Hepatocyte (in vitro differentiated cells): ENCODE data around the gene NR1H3. TPM values are rescaled to one million over a fixed set of nuclear protein-coding genes. Genes with fewer than 3 reads are reported as not detected.
A peak's percentile ranks its signal among the peaks of the same experiment; 100 is the strongest.

Experiments used
- DNase-seq: peaks from one replicate; pipeline ENCODE4 v3.0.0-alpha.2; 2016; ENCODE audit warnings: low spot score
- H2AFZ ChIP-seq: fragments of 200-600 bp; sonication (generic); 2 replicates; pipeline ENCODE4 v1.6.0; 2016; ENCODE audit warnings: antibody characterized with exemption, mild to moderate bottlenecking
- H3K27ac ChIP-seq: fragments of 200-600 bp; sonication (generic); 2 replicates; pipeline ENCODE4 v1.5.1; 2016; ENCODE audit warnings: mild to moderate bottlenecking
- H3K27me3 ChIP-seq: fragments of 200-600 bp; sonication (generic); 2 replicates; pipeline ENCODE4 v1.6.1; 2016
- H3K36me3 ChIP-seq: fragments of 200-600 bp; sonication (generic); replicated peaks from 2 replicates; pipeline ENCODE4 v1.5.1; 2016; ENCODE audit warnings: low read depth; ENCODE audit not compliant: insufficient read depth
- H3K4me1 ChIP-seq: fragments of 200-600 bp; sonication (generic); 2 replicates; pipeline ENCODE4 v1.5.1; 2016; ENCODE audit warnings: mild to moderate bottlenecking, moderate library complexity; ENCODE audit not compliant: insufficient read depth
- H3K4me2 ChIP-seq: fragments of 200-600 bp; sonication (generic); 2 replicates; pipeline ENCODE4 v1.6.0; 2016
- H3K4me3 ChIP-seq: fragments of 200-600 bp; sonication (generic); 2 replicates; pipeline ENCODE4 v1.5.1; 2016; ENCODE audit warnings: mild to moderate bottlenecking
- H3K79me2 ChIP-seq: fragments of 200-600 bp; sonication (generic); 2 replicates; pipeline ENCODE4 v1.6.0; 2017; ENCODE audit warnings: mild to moderate bottlenecking
- H3K9me2 ChIP-seq: fragments of 200-600 bp; sonication (generic); replicated peaks from 2 replicates; pipeline ENCODE4 v1.6.0; 2017; ENCODE audit warnings: mild to moderate bottlenecking; ENCODE audit not compliant: insufficient read depth
- H3K9me3 ChIP-seq: fragments of 200-600 bp; sonication (generic); 2 replicates; pipeline ENCODE4 v1.5.1; 2016; ENCODE audit warnings: low read depth, mild to moderate bottlenecking
- H4K20me1 ChIP-seq: fragments of 200-600 bp; sonication (generic); 2 replicates; pipeline ENCODE4 v1.6.0; 2016; ENCODE audit warnings: mild to moderate bottlenecking; ENCODE audit not compliant: insufficient read depth, poor library complexity, severe bottlenecking
- EZH2 ChIP-seq: fragments of 200-600 bp; sonication (generic); IDR thresholded peaks from 2 replicates; pipeline ENCODE4 v1.6.1; 2016; ENCODE audit warnings: antibody characterized with exemption, mild to moderate bottlenecking, borderline replicate concordance
- EZH2phosphoT487 ChIP-seq: fragments of 200-600 bp; sonication (generic); IDR thresholded peaks from one replicate; pipeline ENCODE4 v1.6.1; 2018; ENCODE audit warnings: antibody characterized with exemption, mild to moderate bottlenecking, low read depth, moderate library complexity; ENCODE audit not compliant: unreplicated experiment, severe bottlenecking
- WGBS: methylation state at CpG from one replicate; pipeline ENCODE4 v1.1.6; 2016; ENCODE audit warnings: low lambda C conversion rate; ENCODE audit errors: missing lambda C conversion rate; 5-methylcytosine and 5-hydroxymethylcytosine counted together
- polyA plus RNA-seq: library from polyadenylated mRNA; unstranded; fragments of >200 nt; fragmentation: Nextera tagmentation; extraction: Ambion mirVana; gene quantifications from 2 replicates; pipeline ENCODE4 v1.2.1, GENCODE V29; 2016
- total RNA-seq: library from RNA; depleted of rRNA; stranded (reverse); fragments of >200 nt; gene quantifications from 2 replicates; pipeline ENCODE4 v1.2.3, GENCODE V29; 2014
- TF ChIP-seq, protein P1 (sequence below): fragments of 200-600 bp; sonication (generic); IDR thresholded peaks from 2 replicates; pipeline ENCODE4 v1.5.1; 2016; ENCODE audit warnings: antibody characterized with exemption, mild to moderate bottlenecking; ENCODE audit not compliant: poor library complexity

The NR1H3 gene
- total and polyA plus RNA-seq, 2 experiments from 2014 or later = 43.1 to 49.5 TPM

GRCh38 chr11:47271328-47271727 is 13.5 kb downstream of the NR1H3 start:
- TF ChIP-seq EZH2phosphoT487 (no peak), EZH2 (no peak)
- TF ChIP-seq, protein P1, sequence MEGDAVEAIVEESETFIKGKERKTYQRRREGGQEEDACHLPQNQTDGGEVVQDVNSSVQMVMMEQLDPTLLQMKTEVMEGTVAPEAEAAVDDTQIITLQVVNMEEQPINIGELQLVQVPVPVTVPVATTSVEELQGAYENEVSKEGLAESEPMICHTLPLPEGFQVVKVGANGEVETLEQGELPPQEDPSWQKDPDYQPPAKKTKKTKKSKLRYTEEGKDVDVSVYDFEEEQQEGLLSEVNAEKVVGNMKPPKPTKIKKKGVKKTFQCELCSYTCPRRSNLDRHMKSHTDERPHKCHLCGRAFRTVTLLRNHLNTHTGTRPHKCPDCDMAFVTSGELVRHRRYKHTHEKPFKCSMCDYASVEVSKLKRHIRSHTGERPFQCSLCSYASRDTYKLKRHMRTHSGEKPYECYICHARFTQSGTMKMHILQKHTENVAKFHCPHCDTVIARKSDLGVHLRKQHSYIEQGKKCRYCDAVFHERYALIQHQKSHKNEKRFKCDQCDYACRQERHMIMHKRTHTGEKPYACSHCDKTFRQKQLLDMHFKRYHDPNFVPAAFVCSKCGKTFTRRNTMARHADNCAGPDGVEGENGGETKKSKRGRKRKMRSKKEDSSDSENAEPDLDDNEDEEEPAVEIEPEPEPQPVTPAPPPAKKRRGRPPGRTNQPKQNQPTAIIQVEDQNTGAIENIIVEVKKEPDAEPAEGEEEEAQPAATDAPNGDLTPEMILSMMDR = no peak
- no peaks in the 10 kb centered on the region for H3K36me3 ChIP-seq
- peak overlapping the region; percentile 79 for H3K4me2 ChIP-seq
- no peaks in the 10 kb centered on the region for H3K27me3 ChIP-seq
- H3K27ac ChIP-seq = no peak overlapping the region
- peaks cover 44% of the 10 kb centered on the region for H4K20me1 ChIP-seq
- H3K4me1 ChIP-seq = peaks cover 11% of the 10 kb centered on the region
- H3K79me2 ChIP-seq = peaks cover 60% of the 10 kb centered on the region
- H2AFZ ChIP-seq = no peak overlapping the region
- H3K9me2 ChIP-seq = no peaks in the 10 kb centered on the region
- WGBS = 42% methylated on average over 4 of the region's 4 CpGs
- H3K9me3 ChIP-seq = no peaks in the 10 kb centered on the region
- H3K4me3 ChIP-seq = peak overlapping the region; percentile 53
- no peak for DNase-seq

DNA sequence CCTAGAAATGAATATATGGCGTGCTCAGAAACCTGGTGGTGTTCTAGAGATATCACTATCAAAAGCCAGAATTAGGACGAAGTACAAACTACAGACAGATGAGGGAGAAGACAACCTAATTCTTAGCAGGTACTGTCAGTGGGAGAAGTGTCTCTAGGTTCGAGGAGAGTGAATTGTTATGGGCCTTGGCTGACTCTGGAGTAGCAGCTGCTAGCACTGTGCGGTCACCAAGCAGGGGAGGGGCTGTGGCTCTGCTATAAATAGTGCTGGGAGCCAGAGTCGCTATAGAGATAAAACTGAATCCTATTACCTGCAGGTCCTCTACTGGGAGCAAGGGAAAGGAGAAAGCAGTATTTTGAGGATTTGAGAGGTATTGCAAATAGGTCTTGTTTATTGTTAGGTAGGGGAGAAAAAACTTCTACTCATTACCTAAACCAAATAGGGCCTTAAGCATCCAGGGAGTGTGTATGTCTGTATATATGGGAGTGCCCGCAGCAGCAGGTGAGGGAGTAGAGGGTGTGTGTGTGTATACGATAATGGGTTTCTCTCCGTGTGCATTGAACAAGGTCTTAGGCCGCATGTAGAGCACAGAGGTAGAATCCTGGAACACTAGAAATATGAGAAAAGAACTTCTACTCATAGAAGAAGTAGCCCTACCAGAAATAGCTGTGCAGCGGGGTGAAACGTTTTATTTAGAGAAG is 14.3 kb downstream of the NR1H3 start:
- H3K27me3 ChIP-seq = no peaks in the 10 kb centered on the region
- TF ChIP-seq EZH2 (no peak), EZH2phosphoT487 (no peak)
- TF ChIP-seq, protein P1 = no peak
- no peak overlapping the region for H3K4me3 ChIP-seq
- no peak for DNase-seq
- peaks cover 44% of the 10 kb centered on the region for H4K20me1 ChIP-seq
- H3K79me2 ChIP-seq = peaks cover 61% of the 10 kb centered on the region
- H3K9me2 ChIP-seq = no peaks in the 10 kb centered on the region
- WGBS = 80% methylated on average over 11 of the region's 11 CpGs
- H3K36me3 ChIP-seq = no peaks in the 10 kb centered on the region
- no peak overlapping the region for H2AFZ ChIP-seq
- H3K4me2 ChIP-seq = peak overlapping the region; percentile 79
- H3K4me1 ChIP-seq = peaks cover 11% of the 10 kb centered on the region
- H3K9me3 ChIP-seq = no peaks in the 10 kb centered on the region
- H3K27ac ChIP-seq = no peak overlapping the region

GRCh38 chr11:47272706-47273105 is 14.9 kb downstream of the NR1H3 start:
- H3K4me2 ChIP-seq = peak overlapping the region; percentile 79
- H2AFZ ChIP-seq = no peak overlapping the region
- no peak overlapping the region for H3K4me3 ChIP-seq
- no peaks in the 10 kb centered on the region for H3K9me2 ChIP-seq
- peaks cover 44% of the 10 kb centered on the region for H4K20me1 ChIP-seq
- TF ChIP-seq, protein P1 = no peak
- TF ChIP-seq EZH2phosphoT487 = no peak
- no peak for TF ChIP-seq EZH2
- no peaks in the 10 kb centered on the region for H3K9me3 ChIP-seq
- no peak for DNase-seq
- no peak overlapping the region for H3K27ac ChIP-seq
- no peaks in the 10 kb centered on the region for H3K36me3 ChIP-seq
- H3K27me3 ChIP-seq = no peaks in the 10 kb centered on the region
- H3K79me2 ChIP-seq = peaks cover 61% of the 10 kb centered on the region
- 0% methylated on average over 1 of the region's 1 CpG for WGBS
- peaks cover 10% of the 10 kb centered on the region for H3K4me1 ChIP-seq
